ENCODE measurements around the gene AGER. TPM values are rescaled to one million over a fixed set of nuclear protein-coding genes. Genes with fewer than 3 reads are reported as not detected.

The AGER gene
- total and polyA plus RNA-seq, 9 of the 15 experiments (the other 6 are each of a cell fraction or from before 2014, with no cell fraction given): 1.2 to 11.5 (median 4.1) TPM

DNA sequence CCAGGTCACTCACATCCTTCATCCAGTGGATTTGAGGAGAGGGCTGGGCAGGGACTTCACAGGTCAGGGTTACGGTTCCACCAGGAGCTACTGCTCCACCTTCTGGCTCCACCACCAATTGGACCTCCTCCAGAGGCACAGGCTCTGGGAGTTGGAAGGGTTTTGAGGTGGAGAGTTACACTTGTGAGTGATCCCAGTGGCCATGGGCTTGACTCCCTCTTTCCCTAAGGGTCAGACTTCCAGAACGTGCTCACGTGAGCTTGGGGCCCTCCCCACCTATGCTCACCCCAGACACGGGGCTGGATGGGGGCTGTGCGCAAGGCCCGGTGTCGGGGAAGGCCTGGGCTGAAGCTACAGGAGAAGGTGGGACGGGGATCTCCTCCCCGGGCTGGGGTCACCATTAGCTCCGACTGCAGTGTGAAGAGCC, 1.5 kb downstream of the AGER start (continued):
- TF ChIP-seq, protein P1, sequence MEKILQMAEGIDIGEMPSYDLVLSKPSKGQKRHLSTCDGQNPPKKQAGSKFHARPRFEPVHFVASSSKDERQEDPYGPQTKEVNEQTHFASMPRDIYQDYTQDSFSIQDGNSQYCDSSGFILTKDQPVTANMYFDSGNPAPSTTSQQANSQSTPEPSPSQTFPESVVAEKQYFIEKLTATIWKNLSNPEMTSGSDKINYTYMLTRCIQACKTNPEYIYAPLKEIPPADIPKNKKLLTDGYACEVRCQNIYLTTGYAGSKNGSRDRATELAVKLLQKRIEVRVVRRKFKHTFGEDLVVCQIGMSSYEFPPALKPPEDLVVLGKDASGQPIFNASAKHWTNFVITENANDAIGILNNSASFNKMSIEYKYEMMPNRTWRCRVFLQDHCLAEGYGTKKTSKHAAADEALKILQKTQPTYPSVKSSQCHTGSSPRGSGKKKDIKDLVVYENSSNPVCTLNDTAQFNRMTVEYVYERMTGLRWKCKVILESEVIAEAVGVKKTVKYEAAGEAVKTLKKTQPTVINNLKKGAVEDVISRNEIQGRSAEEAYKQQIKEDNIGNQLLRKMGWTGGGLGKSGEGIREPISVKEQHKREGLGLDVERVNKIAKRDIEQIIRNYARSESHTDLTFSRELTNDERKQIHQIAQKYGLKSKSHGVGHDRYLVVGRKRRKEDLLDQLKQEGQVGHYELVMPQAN (IDR thresholded peaks at IDR 0.05; ENCODE audit: borderline replicate concordance): no peak
- TF ChIP-seq PHTF2 (CRISPR knock-in tag; IDR thresholded peaks at IDR 0.05) (no peak), KDM2B (CRISPR knock-in tag; IDR thresholded peaks at IDR 0.05) (no peak), SMARCA4 (IDR thresholded peaks at IDR 0.05) (no peak), RBM22 (IDR thresholded peaks at IDR 0.05; ENCODE audit: low read depth, low read length, poor library complexity, severe bottlenecking) (no peak)

DNA sequence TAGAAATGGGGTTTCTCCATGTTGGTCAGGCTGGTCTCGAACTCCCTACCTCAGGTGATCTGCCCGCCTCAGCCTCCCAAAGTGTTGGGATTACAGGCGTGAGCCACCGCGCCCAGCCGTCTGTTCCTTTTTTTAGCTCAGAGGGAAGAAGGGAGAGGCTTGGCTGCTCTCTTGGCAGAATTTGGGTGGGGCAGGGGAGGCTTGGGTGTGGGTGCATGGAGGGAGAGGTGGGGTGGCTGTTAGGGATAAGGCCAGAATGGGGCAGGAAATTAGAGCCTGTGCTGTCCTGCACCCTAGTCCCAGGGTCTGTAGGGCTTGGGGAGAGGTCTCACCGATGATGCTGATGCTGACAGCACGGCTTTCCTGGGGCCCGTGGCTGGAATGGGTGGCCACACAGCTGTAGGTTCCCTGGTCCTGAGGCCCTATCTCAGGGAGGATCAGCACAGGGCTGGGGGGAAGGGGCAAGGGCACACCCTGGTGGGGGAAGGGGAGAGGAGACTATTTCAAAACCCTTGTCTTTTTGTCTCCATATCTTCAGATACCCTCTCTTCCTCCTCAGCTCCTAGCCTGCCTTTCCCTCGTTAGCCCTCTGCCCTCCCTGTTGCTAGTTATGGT, 2.0 kb downstream of the AGER start:
- no peak for ATAC-seq
- Histone ChIP-seq H3K4me3 (no peak overlapping the region), H3K9ac (ENCODE audit: insufficient read depth in 1 of 2, low read depth in 2 of 2, low read length in 2 of 2) (peak overlapping the region; percentile 22 to 82), H3K4me2 (ENCODE audit: insufficient read depth, low read length) (peak overlapping the region; percentile 13), H3K4me1 (replicated peaks in 1 of 2; ENCODE audit: control insufficient read depth in 2 of 2, insufficient read depth in 2 of 2, low read length in 2 of 2) (peaks cover 50 to 53% of the 10 kb centered on the region in 2 experiments), H4K20me1 (replicated peaks; ENCODE audit: control insufficient read depth, insufficient read depth, low read length) (no peaks in the 10 kb centered on the region), H3K9me1 (ENCODE audit: control insufficient read depth, insufficient read depth, low read length) (peaks cover 7% of the 10 kb centered on the region), H3K27ac (ENCODE audit: extremely low read depth, low read depth, low read length) (peak overlapping the region; percentile 56; the same call in 2 of the 3 replicates), H3K79me2 (ENCODE audit: control insufficient read depth, insufficient read depth, low read length) (peaks cover 49% of the 10 kb centered on the region), H3K9me3 (replicated peaks; ENCODE audit: control insufficient read depth, insufficient read depth, low read depth, low read length) (no peaks in the 10 kb centered on the region), H3K36me3 (ENCODE audit: control insufficient read depth, insufficient read depth, low read length) (peaks cover 65% of the 10 kb centered on the region; the same call in 2 of the 3 replicates), H3K27me3 (ENCODE audit: control insufficient read depth in 2 of 2, insufficient read depth in 2 of 2, low read length in 2 of 2) (no peaks in the 10 kb centered on the region), H2AFZ (ENCODE audit: low read depth, low read length) (no peak overlapping the region)
- ChIA-PET CTCF (ENCODE audit: low intra/inter-chr PET ratio) (interaction anchor here (1.3 kb wide), 1 partner anchor 63 kb away, joined by 5 read pairs; no protein-coding TSS in a partner anchor), POLR2A (interaction anchor here (0.6 to 1.9 kb wide), 8 partner anchors 8 to 61 kb away, joined by 3 to 20 read pairs (median 4); partner anchors contain the start of genes ATF6B, FKBPL and PBX2)
- no peak for FAIRE-seq
- WGBS (ENCODE audit: insufficient coverage, low coverage, missing lambda C conversion rate): 29% methylated on average over 10 of the region's 10 CpGs
- DNase-seq (ENCODE audit: extremely low read depth in 1 of 4, low spot score in 3 of 4): peak in 3 of 4 experiments; percentile 57 to 69 (median 64)
- BruUV-seq (replicated peaks): no TSS peak
- intact Hi-C loops (cut with micrococcal nuclease) (no loop called here), in situ Hi-C loops (cut with MboI) (no loop called here)
- TF ChIP-seq DPF2 (IDR thresholded peaks at IDR 0.05) (0 out of 2 replicates have a peak, but pooled peaks have one; percentile 18), TFAP4 (CRISPR knock-in tag; IDR thresholded peaks at IDR 0.05; ENCODE audit: borderline replicate concordance) (peak; percentile 69), RAD21 (CRISPR knock-in tag; conservative IDR thresholded peaks at IDR 0.05 in 1 of 2, IDR thresholded peaks at IDR 0.05 in 1 of 2) (peak; percentile 47 to 56), MAZ (CRISPR knock-in tag; conservative IDR thresholded peaks at IDR 0.05 in 1 of 2, IDR thresholded peaks at IDR 0.05 in 1 of 2) (peak; percentile 14 to 35; a peak in 3 of 4 replicates)
- TF ChIP-seq, protein P2, sequence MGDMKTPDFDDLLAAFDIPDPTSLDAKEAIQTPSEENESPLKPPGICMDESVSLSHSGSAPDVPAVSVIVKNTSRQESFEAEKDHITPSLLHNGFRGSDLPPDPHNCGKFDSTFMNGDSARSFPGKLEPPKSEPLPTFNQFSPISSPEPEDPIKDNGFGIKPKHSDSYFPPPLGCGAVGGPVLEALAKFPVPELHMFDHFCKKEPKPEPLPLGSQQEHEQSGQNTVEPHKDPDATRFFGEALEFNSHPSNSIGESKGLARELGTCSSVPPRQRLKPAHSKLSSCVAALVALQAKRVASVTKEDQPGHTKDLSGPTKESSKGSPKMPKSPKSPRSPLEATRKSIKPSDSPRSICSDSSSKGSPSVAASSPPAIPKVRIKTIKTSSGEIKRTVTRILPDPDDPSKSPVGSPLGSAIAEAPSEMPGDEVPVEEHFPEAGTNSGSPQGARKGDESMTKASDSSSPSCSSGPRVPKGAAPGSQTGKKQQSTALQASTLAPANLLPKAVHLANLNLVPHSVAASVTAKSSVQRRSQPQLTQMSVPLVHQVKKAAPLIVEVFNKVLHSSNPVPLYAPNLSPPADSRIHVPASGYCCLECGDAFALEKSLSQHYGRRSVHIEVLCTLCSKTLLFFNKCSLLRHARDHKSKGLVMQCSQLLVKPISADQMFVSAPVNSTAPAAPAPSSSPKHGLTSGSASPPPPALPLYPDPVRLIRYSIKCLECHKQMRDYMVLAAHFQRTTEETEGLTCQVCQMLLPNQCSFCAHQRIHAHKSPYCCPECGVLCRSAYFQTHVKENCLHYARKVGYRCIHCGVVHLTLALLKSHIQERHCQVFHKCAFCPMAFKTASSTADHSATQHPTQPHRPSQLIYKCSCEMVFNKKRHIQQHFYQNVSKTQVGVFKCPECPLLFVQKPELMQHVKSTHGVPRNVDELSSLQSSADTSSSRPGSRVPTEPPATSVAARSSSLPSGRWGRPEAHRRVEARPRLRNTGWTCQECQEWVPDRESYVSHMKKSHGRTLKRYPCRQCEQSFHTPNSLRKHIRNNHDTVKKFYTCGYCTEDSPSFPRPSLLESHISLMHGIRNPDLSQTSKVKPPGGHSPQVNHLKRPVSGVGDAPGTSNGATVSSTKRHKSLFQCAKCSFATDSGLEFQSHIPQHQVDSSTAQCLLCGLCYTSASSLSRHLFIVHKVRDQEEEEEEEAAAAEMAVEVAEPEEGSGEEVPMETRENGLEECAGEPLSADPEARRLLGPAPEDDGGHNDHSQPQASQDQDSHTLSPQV (IDR thresholded peaks at IDR 0.05): 0 out of 2 replicates have a peak, but pooled peaks have one; percentile 18
